Trophoblast cell (in vitro differentiated cells and primary cell): Measurements from ENCODE around the gene ITGAL. TPM values are rescaled to one million over a fixed set of nuclear protein-coding genes. Genes with fewer than 3 reads are reported as not detected.

Source experiments
- DNase-seq, 2 donors: peaks; one replicate each; pipeline ENCODE4 v3.0.0-alpha.2; 2016
- H2AFZ ChIP-seq: 2 replicates; pipeline ENCODE4 v1.6.1; 2013; ENCODE audit warnings: low read length, moderate library complexity, mild to moderate bottlenecking; ENCODE audit not compliant: insufficient read depth, poor library complexity
- H2AK5ac ChIP-seq: 2 replicates; pipeline ENCODE4 v1.6.1; 2013; ENCODE audit warnings: mild to moderate bottlenecking, low read length
- H2BK120ac ChIP-seq: 2 replicates; pipeline ENCODE4 v1.6.1; 2013; ENCODE audit warnings: low read length, mild to moderate bottlenecking, moderate library complexity; ENCODE audit not compliant: insufficient read depth, poor library complexity
- H2BK12ac ChIP-seq: 2 replicates; pipeline ENCODE4 v1.6.1; 2013; ENCODE audit warnings: mild to moderate bottlenecking, low read length, moderate library complexity
- H2BK5ac ChIP-seq: 2 replicates; pipeline ENCODE4 v1.6.1; 2013; ENCODE audit warnings: low read length, low read depth, moderate library complexity, mild to moderate bottlenecking; ENCODE audit not compliant: poor library complexity
- H3K14ac ChIP-seq: 2 replicates; pipeline ENCODE4 v1.6.1; 2013; ENCODE audit warnings: mild to moderate bottlenecking, low read length
- H3K18ac ChIP-seq: 2 replicates; pipeline ENCODE4 v1.6.1; 2013; ENCODE audit warnings: mild to moderate bottlenecking, low read length
- H3K23ac ChIP-seq: 2 replicates; pipeline ENCODE4 v1.6.1; 2013; ENCODE audit warnings: low read length
- H3K27ac ChIP-seq: 2 replicates; pipeline ENCODE4 v1.5.1; 2013; ENCODE audit warnings: low read depth, mild to moderate bottlenecking, inconsistent platforms, low read length, moderate library complexity
- H3K27me3 ChIP-seq: 2 replicates; pipeline ENCODE4 v1.6.1; 2013; ENCODE audit warnings: inconsistent platforms, mild to moderate bottlenecking, low read length, moderate library complexity; ENCODE audit not compliant: insufficient read depth
- H3K36me3 ChIP-seq, 2 experiments: 1 replicate in 1 of 2; 2 replicates in 1 of 2; pipeline ENCODE4 v1.6.1; 2013; ENCODE audit warnings: low read length in 2 of 2, mild to moderate bottlenecking in 2 of 2, moderate library complexity in 1 of 2; ENCODE audit not compliant: insufficient read depth in 2 of 2, control insufficient read depth in 1 of 2
- H3K4ac ChIP-seq: 2 replicates; pipeline ENCODE4 v1.6.1; 2013; ENCODE audit warnings: low read depth, mild to moderate bottlenecking, low read length, moderate library complexity
- H3K4me1 ChIP-seq, 2 experiments: 1 replicate in 1 of 2; 2 replicates in 1 of 2; pipeline ENCODE4 v1.6.1; 2013; ENCODE audit warnings: low read length in 2 of 2, mild to moderate bottlenecking in 2 of 2, moderate library complexity in 1 of 2; ENCODE audit not compliant: insufficient read depth in 2 of 2, control insufficient read depth in 1 of 2
- H3K4me2 ChIP-seq: 2 replicates; pipeline ENCODE4 v1.6.1; 2013; ENCODE audit warnings: inconsistent platforms, mild to moderate bottlenecking, low read length, moderate library complexity
- H3K4me3 ChIP-seq: 2 replicates; pipeline ENCODE4 v1.5.1; 2013; ENCODE audit warnings: mild to moderate bottlenecking, low read depth, low read length, inconsistent platforms
- H3K79me1 ChIP-seq: one replicate; pipeline ENCODE4 v1.6.1; 2013; ENCODE audit warnings: low read length
- H3K79me2 ChIP-seq: 2 replicates; pipeline ENCODE4 v1.6.1; 2013; ENCODE audit warnings: low read length, mild to moderate bottlenecking; ENCODE audit not compliant: control insufficient read depth, insufficient read depth, poor library complexity
- H3K9ac ChIP-seq: 2 replicates; pipeline ENCODE4 v1.6.1; 2013; ENCODE audit warnings: mild to moderate bottlenecking, low read length
- H3K9me3 ChIP-seq: 2 replicates; pipeline ENCODE4 v1.6.1; 2013; ENCODE audit warnings: low read depth, mild to moderate bottlenecking, control low read depth, inconsistent platforms, low read length; ENCODE audit not compliant: insufficient read depth
- H4K12ac ChIP-seq: 2 replicates; pipeline ENCODE4 v1.6.1; 2013; ENCODE audit warnings: low read depth, mild to moderate bottlenecking, low read length, moderate library complexity
- H4K8ac ChIP-seq: 2 replicates; pipeline ENCODE4 v1.6.1; 2013; ENCODE audit warnings: low read depth, mild to moderate bottlenecking, low read length, moderate library complexity
- H4K91ac ChIP-seq: one replicate; pipeline ENCODE4 v1.6.1; 2013; ENCODE audit warnings: low read depth, mild to moderate bottlenecking, low read length, moderate library complexity
- WGBS: extraction: QIAGEN DNeasy Blood & Tissue Kit; methylation state at CpG from one replicate; pipeline ENCODE4 v1.1.7; 2013; ENCODE audit warnings: missing lambda C conversion rate; ENCODE audit not compliant: insufficient read length, insufficient coverage; ENCODE audit errors: extremely low coverage; 5-methylcytosine and 5-hydroxymethylcytosine counted together
- polyA plus RNA-seq: library from polyadenylated mRNA; stranded (reverse); fragments of 200-250 nt; gene quantifications from 2 replicates; pipeline ENCODE4 v1.2.3, GENCODE V29; 2013

ITGAL gene
- polyA plus RNA-seq = 0.10 TPM in 1 of 2 replicates, not detected in the other

DNA sequence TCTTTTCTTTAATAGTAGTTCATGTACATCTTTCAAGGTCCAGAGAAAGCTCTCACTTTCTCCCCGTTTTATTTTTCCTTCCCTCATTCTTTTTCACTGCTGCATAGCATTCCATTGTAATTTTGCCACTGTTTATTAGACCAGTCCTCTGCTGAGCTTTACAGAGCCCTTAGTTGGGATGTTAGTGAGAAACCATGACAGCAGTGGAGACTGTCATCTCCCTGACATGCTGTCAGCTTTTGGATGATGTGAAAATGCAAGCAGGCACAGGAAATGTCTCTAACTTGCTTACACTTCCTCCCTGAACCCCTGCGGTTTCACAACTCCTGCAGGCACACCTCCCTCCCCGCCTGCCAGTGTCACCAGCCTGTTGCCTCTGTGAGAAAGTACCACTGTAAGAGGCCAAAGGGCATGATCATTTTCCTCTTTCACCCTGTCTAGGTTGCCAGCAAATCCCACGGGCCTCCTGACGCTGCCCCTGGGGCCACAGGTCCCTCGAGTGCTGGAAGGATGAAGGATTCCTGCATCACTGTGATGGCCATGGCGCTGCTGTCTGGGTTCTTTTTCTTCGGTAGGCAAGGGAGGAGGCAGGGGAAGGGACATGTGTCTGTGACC is at the start of gene ITGAL:
ITGAL (plus strand) TSS at position 415 of the 615 bp plus-strand sequence; CDS start at position 511, 96 bp downstream.
- peak; percentile 13 to 31 for DNase-seq
- Histone ChIP-seq H2BK12ac (no peak within 1 kb of the TSS), H3K18ac (no peak within 1 kb of the TSS), H3K4ac (no peak within 1 kb of the TSS), H3K79me2 (no peaks in the 10 kb centered on the region), H2BK5ac (no peak within 1 kb of the TSS), H4K91ac (no peak within 1 kb of the TSS), H3K9me3 (no peaks in the 10 kb centered on the region), H2BK120ac (no peak within 1 kb of the TSS), H4K12ac (no peak within 1 kb of the TSS), H3K4me1 (no peaks in the 10 kb centered on the region), H3K36me3 (no peaks in the 10 kb centered on the region), H4K8ac (no peak within 1 kb of the TSS), H3K23ac (no peak within 1 kb of the TSS), H3K4me3 (no peak within 1 kb of the TSS), H3K79me1 (no peaks in the 10 kb centered on the region), H2AK5ac (no peak within 1 kb of the TSS), H2AFZ (no peak within 1 kb of the TSS), H3K27me3 (no peaks in the 10 kb centered on the region), H3K9ac (no peak within 1 kb of the TSS), H3K27ac (no peak within 1 kb of the TSS), H3K14ac (no peak within 1 kb of the TSS), H3K4me2 (no peak within 1 kb of the TSS)
- WGBS = no CpG with 5 or more reads among the region's 8 CpGs

GRCh38 chr16:30428055-30428454 is 44.5 kb upstream of the ITGAL start:
- no peak overlapping the region for H4K8ac ChIP-seq
- peaks cover 3% of the 10 kb centered on the region for H3K79me1 ChIP-seq
- H3K9ac ChIP-seq = no peak overlapping the region
- no peak overlapping the region for H2BK12ac ChIP-seq
- H3K9me3 ChIP-seq = no peaks in the 10 kb centered on the region
- H2BK5ac ChIP-seq = no peak overlapping the region
- H3K79me2 ChIP-seq = peaks cover 3% of the 10 kb centered on the region
- H4K91ac ChIP-seq = no peak overlapping the region
- peaks cover 8 to 13% of the 10 kb centered on the region in 2 experiments for H3K4me1 ChIP-seq
- no peak overlapping the region for H3K18ac ChIP-seq
- WGBS = no CpG with 5 or more reads among the region's 4 CpGs
- H2BK120ac ChIP-seq = no peak overlapping the region
- H3K4ac ChIP-seq = no peak overlapping the region
- no peak for DNase-seq
- H3K4me3 ChIP-seq = no peak overlapping the region
- no peaks in the 10 kb centered on the region for H3K27me3 ChIP-seq
- peaks cover 19 to 23% of the 10 kb centered on the region in 2 experiments for H3K36me3 ChIP-seq
- H3K23ac ChIP-seq = no peak overlapping the region
- no peak overlapping the region for H4K12ac ChIP-seq
- H3K14ac ChIP-seq = no peak overlapping the region
- H2AK5ac ChIP-seq = no peak overlapping the region
- no peak overlapping the region for H3K27ac ChIP-seq
- H3K4me2 ChIP-seq = no peak overlapping the region
- H2AFZ ChIP-seq = no peak overlapping the region

- Histone ChIP-seq H2AK5ac (peak overlapping the region; percentile 13), H3K4me2 (peak overlapping the region; percentile 67), H3K9ac (no peak overlapping the region), H3K18ac (peak overlapping the region; percentile 19), H3K4me3 (peak overlapping the region; percentile 92), H2AFZ (peak overlapping the region; percentile 93), H4K91ac (peak overlapping the region; percentile 15), H3K27ac (no peak overlapping the region), H2BK120ac (no peak overlapping the region), H4K8ac (peak overlapping the region; percentile 80), H4K12ac (peak overlapping the region; percentile 61), H3K79me1 (peaks cover 3% of the 10 kb centered on the region), H3K23ac (no peak overlapping the region), H3K4ac (peak overlapping the region; percentile 34), H2BK5ac (no peak overlapping the region), H3K9me3 (no peaks in the 10 kb centered on the region), H3K36me3 (peaks cover 9 to 11% of the 10 kb centered on the region in 2 experiments), H3K4me1 (peaks cover 8 to 13% of the 10 kb centered on the region in 2 experiments), H3K27me3 (no peaks in the 10 kb centered on the region), H2BK12ac (no peak overlapping the region), H3K79me2 (peaks cover 3% of the 10 kb centered on the region), H3K14ac (peak overlapping the region; percentile 16)
- DNase-seq = no peak
- WGBS = no CpG with 5 or more reads among the region's 11 CpGs
Measured at GRCh38 chr16:30429418-30429677, 43.2 kb upstream of the ITGAL start.

DNA sequence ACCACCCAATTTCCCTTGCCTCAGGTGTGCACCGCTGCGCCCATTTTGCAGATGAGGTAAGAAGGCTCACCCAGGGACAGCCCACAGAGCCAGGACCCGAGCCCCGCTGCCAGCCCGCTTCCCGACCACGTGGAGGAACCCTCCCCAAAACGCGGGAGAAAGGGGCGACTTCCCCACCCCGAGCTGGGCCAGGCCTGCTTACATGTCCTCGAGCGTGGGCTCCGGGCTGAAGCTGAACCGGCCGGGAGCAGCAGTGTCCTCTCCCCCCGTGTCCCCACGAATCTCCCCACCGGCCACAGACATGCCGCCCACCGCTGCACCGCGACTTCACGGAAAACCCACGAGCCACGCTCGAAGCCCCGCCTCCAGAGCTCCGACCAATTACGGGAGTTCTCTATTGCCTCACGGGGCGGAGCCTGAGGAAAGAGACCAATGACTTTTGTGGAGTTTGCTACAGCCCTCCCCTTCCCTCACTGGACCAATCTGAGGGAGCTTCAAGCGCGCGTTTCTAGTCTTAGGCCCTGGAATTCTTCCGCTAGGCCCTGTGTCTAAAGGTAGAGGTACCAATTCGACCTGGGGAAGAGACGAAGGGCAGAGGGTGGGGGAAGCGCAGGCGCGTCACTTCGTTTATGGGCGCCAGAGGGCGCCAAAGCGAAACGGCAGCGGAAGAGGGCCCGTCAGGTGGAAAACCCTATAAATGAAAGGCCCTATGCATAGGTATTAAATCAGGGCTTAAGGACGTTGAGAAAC is 42.7 kb upstream of the ITGAL start, which contains the start of gene DCTPP1:
DCTPP1 (minus strand) TSS at position 353 of the 750 bp plus-strand sequence; CDS start at position 303, 50 bp downstream.
- no CpG with 5 or more reads among the region's 49 CpGs for WGBS

More for the DNA sequence above, 42.7 kb upstream of the ITGAL start, which contains the start of gene DCTPP1:
- no peak within 1 kb of the TSS for H3K23ac ChIP-seq
- H3K4ac ChIP-seq = peak within 1 kb of the TSS; percentile 34
- peaks cover 3% of the 10 kb centered on the region for H3K79me1 ChIP-seq
- DNase-seq = peak; percentile 99 to 100
- H3K36me3 ChIP-seq = peaks cover 5 to 8% of the 10 kb centered on the region in 2 experiments
- H2BK120ac ChIP-seq = no peak within 1 kb of the TSS
- H3K9ac ChIP-seq = peak within 1 kb of the TSS; percentile 49
- H3K4me3 ChIP-seq = peak within 1 kb of the TSS; percentile 92
- peak within 1 kb of the TSS; percentile 67 for H3K4me2 ChIP-seq
- peaks cover 3% of the 10 kb centered on the region for H3K79me2 ChIP-seq
- H4K91ac ChIP-seq = peak within 1 kb of the TSS; percentile 51
- H3K14ac ChIP-seq = peak within 1 kb of the TSS; percentile 16
- H4K12ac ChIP-seq = peak within 1 kb of the TSS; percentile 85
- H2AFZ ChIP-seq = peak within 1 kb of the TSS; percentile 93
- peak within 1 kb of the TSS; percentile 51 for H3K18ac ChIP-seq
- peak within 1 kb of the TSS; percentile 13 for H2AK5ac ChIP-seq
- H4K8ac ChIP-seq = peak within 1 kb of the TSS; percentile 86
- H3K27me3 ChIP-seq = no peaks in the 10 kb centered on the region
- H3K9me3 ChIP-seq = no peaks in the 10 kb centered on the region
- H3K4me1 ChIP-seq = peaks cover 8 to 13% of the 10 kb centered on the region in 2 experiments
- H2BK12ac ChIP-seq = no peak within 1 kb of the TSS
- no peak within 1 kb of the TSS for H3K27ac ChIP-seq
- no peak within 1 kb of the TSS for H2BK5ac ChIP-seq
